Central memory CD8-positive, alpha-beta T cell (primary cell): ENCODE results near the gene CHAC1.

Experiments
- ATAC-seq: fragments of 150-1000 bp; cut with Tn5 transposase; replicated peaks from 2 replicates; pipeline ENCODE4 v1.10.0; 2022; ENCODE audit warnings: mild to moderate bottlenecking, moderate FRiP score, moderate number of reproducible peaks; ENCODE audit not compliant: poor library complexity, severe bottlenecking; ENCODE audit errors: extremely low read depth
- DNase-seq, 2 donors: peaks; one replicate each; pipeline ENCODE4 v3.0.0; 2021; ENCODE audit warnings: low spot score in 2 of 2
- H3K27ac Mint-ChIP-seq: one replicate; pipeline ENCODE4 v1.8.0; 2022; ENCODE audit warnings: low read depth, mild to moderate bottlenecking, moderate library complexity, mixed read lengths
- H3K27me3 Mint-ChIP-seq: one replicate; pipeline ENCODE4 v1.8.0; 2022; ENCODE audit warnings: mixed read lengths
- H3K36me3 Mint-ChIP-seq: one replicate; pipeline ENCODE4 v1.8.0; 2022; ENCODE audit warnings: mild to moderate bottlenecking, moderate library complexity, mixed read lengths; ENCODE audit not compliant: insufficient read depth
- H3K4me1 Mint-ChIP-seq: one replicate; pipeline ENCODE4 v1.8.0; 2022; ENCODE audit warnings: mixed read lengths
- H3K4me3 Mint-ChIP-seq: one replicate; pipeline ENCODE4 v1.8.0; 2022; ENCODE audit warnings: mild to moderate bottlenecking, moderate library complexity, mixed read lengths
- H3K9me3 Mint-ChIP-seq: one replicate; pipeline ENCODE4 v1.8.0; 2022; ENCODE audit warnings: mixed read lengths

CHAC1 gene

GRCh38 chr15:40915116-40915661, 38.1 kb upstream of the CHAC1 start:
- ATAC-seq, result no peak
- no peak overlapping the region for H3K4me3 Mint-ChIP-seq
- H3K27ac Mint-ChIP-seq, result no peak overlapping the region

GRCh38 chr15:40915679-40916078, 37.6 kb upstream of the CHAC1 start:
- DNase-seq (no peak), ATAC-seq (no peak)
- Mint-ChIP-seq H3K9me3 (no peaks in the 10 kb centered on the region), H3K4me1 (no peaks in the 10 kb centered on the region), H3K27me3 (no peaks in the 10 kb centered on the region), H3K4me3 (no peak overlapping the region), H3K27ac (no peak overlapping the region), H3K36me3 (no peaks in the 10 kb centered on the region)

More at GRCh38 chr15:40915116-40915661, 38.1 kb upstream of the CHAC1 start:
- H3K36me3 Mint-ChIP-seq, result no peaks in the 10 kb centered on the region
- H3K27me3 Mint-ChIP-seq, result no peaks in the 10 kb centered on the region
- no peaks in the 10 kb centered on the region for H3K9me3 Mint-ChIP-seq
- H3K4me1 Mint-ChIP-seq, result no peaks in the 10 kb centered on the region
- no peak for DNase-seq

GRCh38 chr15:40917585-40917984, 35.7 kb upstream of the CHAC1 start:
- Mint-ChIP-seq H3K9me3 (no peaks in the 10 kb centered on the region), H3K36me3 (no peaks in the 10 kb centered on the region), H3K4me3 (no peak overlapping the region), H3K4me1 (no peaks in the 10 kb centered on the region), H3K27ac (no peak overlapping the region), H3K27me3 (no peaks in the 10 kb centered on the region)
- DNase-seq (no peak), ATAC-seq (no peak)

DNA sequence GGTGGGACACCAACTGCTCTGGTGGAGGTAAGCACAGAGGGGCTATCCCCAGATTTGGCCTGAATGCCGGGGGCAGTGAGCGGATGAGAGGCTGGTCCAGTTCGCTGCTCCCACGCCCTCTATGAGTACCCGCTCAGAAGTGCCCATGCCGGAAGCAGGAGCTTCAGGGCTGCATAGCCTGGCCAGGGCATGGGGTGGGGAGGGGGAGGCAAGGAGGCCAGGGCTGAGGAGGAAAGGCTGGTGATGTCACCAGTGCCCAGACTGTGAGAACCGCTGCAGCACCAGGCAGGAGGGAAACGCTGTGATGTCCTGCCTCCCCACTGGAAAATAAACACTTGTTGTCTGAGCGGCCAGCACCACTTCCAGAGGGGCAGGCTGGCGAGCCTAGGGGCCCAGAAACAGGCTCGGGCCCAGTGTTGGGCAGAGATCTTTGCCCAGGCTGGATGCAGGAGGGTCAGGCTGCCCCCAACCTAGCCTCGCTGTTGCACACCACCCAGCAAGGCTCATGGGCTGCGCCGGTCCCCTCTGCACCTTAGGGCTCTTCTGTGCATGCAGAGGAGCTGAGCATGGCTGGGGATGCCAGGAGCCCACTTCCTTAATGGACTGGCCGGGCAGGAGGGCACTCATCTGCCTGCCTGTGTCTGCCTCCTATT, 35.0 kb upstream of the CHAC1 start:
- ATAC-seq, result no peak
- Mint-ChIP-seq H3K27me3 (no peaks in the 10 kb centered on the region), H3K36me3 (peaks cover 1% of the 10 kb centered on the region), H3K9me3 (no peaks in the 10 kb centered on the region), H3K27ac (no peak overlapping the region), H3K4me1 (no peaks in the 10 kb centered on the region), H3K4me3 (no peak overlapping the region)
- DNase-seq, result no peak

GRCh38 chr15:40918799-40919392, 34.4 kb upstream of the CHAC1 start:
- Mint-ChIP-seq H3K27me3 (no peaks in the 10 kb centered on the region), H3K4me3 (no peak overlapping the region), H3K27ac (no peak overlapping the region), H3K9me3 (no peaks in the 10 kb centered on the region), H3K36me3 (peaks cover 1% of the 10 kb centered on the region), H3K4me1 (no peaks in the 10 kb centered on the region)
- ATAC-seq, result no peak
- DNase-seq, result no peak

DNA sequence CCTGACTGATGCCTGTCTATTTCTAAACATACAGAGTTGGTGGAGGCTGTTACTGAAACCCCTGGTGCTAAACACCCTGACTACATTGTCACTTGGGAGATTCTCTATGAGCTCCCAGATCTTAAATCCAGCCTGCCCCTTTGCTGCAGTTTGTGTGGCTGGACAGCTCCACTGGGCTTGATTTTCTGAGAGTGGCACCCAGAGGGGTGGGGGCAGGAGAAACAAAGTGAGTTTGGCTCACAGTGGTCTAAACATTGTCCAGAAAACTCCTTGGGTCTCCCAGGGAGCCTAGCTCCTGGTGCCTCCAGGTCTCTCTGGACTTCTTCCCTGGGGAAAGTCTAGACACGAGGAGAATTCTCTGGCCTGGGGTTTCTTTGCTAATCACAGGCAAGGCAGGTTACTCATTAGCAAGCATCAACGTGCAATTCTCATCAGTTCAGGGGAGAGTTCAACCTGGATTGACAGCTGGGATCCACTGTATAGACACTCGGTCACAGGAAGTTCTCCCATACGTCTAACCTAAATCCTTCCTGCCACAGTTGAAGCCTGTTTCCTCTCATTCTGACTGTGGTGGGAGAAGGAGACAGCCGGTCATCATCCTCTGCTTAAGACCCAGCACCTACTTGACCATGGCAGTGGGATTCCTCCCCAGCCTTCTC, 31.2 kb upstream of the CHAC1 start:
- Mint-ChIP-seq H3K27ac (no peak overlapping the region), H3K36me3 (peaks cover 1% of the 10 kb centered on the region), H3K27me3 (peaks cover 23% of the 10 kb centered on the region), H3K9me3 (no peaks in the 10 kb centered on the region), H3K4me1 (peaks cover 10% of the 10 kb centered on the region), H3K4me3 (no peak overlapping the region)
- DNase-seq (no peak), ATAC-seq (no peak)

DNA sequence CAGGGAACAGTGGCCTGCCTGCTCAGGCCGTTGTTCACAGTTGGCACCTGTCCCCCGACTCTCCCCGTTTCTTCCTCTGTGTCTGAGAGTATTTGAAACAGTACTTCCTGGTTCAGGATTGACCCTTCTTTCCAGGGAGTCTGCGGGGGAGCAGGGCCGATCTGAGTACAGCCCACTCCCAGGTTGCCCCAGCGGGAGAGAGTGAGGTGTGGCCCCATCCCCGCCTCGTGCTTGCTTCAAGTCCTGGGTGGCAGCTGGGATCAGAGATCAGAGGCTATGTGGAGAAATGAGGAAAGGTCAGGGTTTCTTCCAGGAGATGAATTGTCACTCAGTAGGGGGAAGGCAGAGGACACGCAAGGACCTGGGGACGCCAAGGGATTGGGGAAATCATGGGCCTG, 30.7 kb upstream of the CHAC1 start:
- DNase-seq, result no peak
- no peak for ATAC-seq
- H3K27ac Mint-ChIP-seq, result no peak overlapping the region
- H3K27me3 Mint-ChIP-seq, result peaks cover 28% of the 10 kb centered on the region
- peaks cover 4% of the 10 kb centered on the region for H3K36me3 Mint-ChIP-seq
- H3K4me1 Mint-ChIP-seq, result peaks cover 14% of the 10 kb centered on the region
- H3K9me3 Mint-ChIP-seq, result no peaks in the 10 kb centered on the region
- no peak overlapping the region for H3K4me3 Mint-ChIP-seq

GRCh38 chr15:40923551-40923950, 29.7 kb upstream of the CHAC1 start:
- peaks cover 16% of the 10 kb centered on the region for H3K4me1 Mint-ChIP-seq
- H3K27me3 Mint-ChIP-seq, result peaks cover 32% of the 10 kb centered on the region
- ATAC-seq, result no peak
- no peaks in the 10 kb centered on the region for H3K9me3 Mint-ChIP-seq
- no peak for DNase-seq
- no peak overlapping the region for H3K27ac Mint-ChIP-seq
- H3K36me3 Mint-ChIP-seq, result peaks cover 4% of the 10 kb centered on the region
- no peak overlapping the region for H3K4me3 Mint-ChIP-seq

DNA sequence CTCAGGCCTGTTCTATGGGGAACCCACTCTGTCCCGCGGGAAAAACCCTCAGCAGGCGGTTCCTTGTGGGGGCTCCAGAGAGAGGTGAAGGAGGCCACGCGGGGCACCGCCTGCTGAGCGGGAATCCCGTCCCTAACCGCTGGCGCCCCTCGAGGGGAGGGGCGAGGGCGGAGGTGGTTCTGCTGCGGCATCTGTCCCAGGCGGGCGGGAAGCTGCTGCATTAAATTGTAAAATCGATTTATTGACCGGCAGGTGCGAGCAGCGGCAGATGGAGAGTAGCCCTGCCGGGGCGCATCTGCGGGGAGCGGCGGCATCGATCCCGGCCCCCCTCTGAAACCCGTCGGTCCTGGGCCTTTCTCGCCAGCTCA, 27.8 kb upstream of the CHAC1 start:
- Mint-ChIP-seq H3K27me3 (peaks cover 52% of the 10 kb centered on the region), H3K4me1 (peaks cover 33% of the 10 kb centered on the region), H3K9me3 (no peaks in the 10 kb centered on the region), H3K36me3 (peaks cover 4% of the 10 kb centered on the region), H3K27ac (no peak overlapping the region), H3K4me3 (peak overlapping the region; percentile 76)
- no peak for ATAC-seq
- DNase-seq, result no peak

DNA sequence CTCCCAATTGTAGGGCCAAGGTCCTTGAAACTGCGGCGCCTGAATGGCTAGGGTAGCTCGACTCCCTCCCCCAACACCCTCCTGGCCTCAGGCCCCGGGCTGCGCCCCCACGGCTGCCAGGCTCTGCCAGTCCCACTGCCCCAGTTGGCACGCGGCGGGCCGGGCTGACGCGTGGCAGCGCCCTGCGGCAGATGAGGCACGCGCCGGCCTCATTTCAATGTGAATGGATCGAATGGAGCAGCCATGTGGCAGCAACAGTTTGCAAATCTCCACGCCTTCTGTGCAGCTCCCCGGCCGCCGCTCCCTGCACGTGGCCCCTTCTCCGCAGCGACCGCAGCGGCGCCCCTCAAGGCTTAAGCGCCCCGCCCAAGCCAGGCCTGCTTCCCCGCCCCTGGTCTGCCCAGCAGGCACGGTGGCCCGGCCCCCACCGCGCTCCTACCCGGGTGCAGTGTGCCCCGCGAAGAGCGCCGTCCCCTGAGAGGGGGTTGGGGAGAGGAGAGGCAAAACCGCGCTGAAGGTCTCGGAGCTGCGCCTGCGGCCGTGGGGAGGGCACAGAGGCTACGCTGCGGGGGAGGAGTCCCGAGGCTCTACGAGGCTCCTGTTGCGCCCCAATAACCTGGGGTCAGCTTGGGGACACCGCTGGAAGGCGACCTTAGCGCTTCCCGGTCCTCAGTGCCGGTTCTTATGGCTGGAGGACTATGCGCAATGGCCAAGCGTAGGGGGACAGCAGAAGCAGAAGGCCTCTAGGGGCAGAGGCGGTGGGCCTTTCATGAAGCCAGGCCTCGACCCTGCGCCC, 27.2 kb upstream of the CHAC1 start:
- peaks cover 39% of the 10 kb centered on the region for H3K4me1 Mint-ChIP-seq
- H3K27ac Mint-ChIP-seq, result no peak overlapping the region
- no peak for ATAC-seq
- no peaks in the 10 kb centered on the region for H3K9me3 Mint-ChIP-seq
- peak overlapping the region; percentile 76 for H3K4me3 Mint-ChIP-seq
- no peak for DNase-seq
- peaks cover 4% of the 10 kb centered on the region for H3K36me3 Mint-ChIP-seq
- peaks cover 58% of the 10 kb centered on the region for H3K27me3 Mint-ChIP-seq

- Mint-ChIP-seq H3K9me3 (no peaks in the 10 kb centered on the region), H3K27ac (no peak overlapping the region), H3K36me3 (peaks cover 4% of the 10 kb centered on the region), H3K27me3 (peaks cover 66% of the 10 kb centered on the region), H3K4me3 (peak overlapping the region; percentile 76), H3K4me1 (peaks cover 43% of the 10 kb centered on the region)
- DNase-seq, result no peak
- no peak for ATAC-seq
Observed at GRCh38 chr15:40926659-40927494, 26.4 kb upstream of the CHAC1 start.

GRCh38 chr15:40927495-40927872, 25.8 kb upstream of the CHAC1 start:
- H3K4me1 Mint-ChIP-seq, result peaks cover 49% of the 10 kb centered on the region
- ATAC-seq, result no peak

More at GRCh38 chr15:40927495-40927872, 25.8 kb upstream of the CHAC1 start:
- no peaks in the 10 kb centered on the region for H3K9me3 Mint-ChIP-seq
- peaks cover 72% of the 10 kb centered on the region for H3K27me3 Mint-ChIP-seq
- no peak overlapping the region for H3K27ac Mint-ChIP-seq
- peak overlapping the region; percentile 76 for H3K4me3 Mint-ChIP-seq
- DNase-seq, result no peak
- peaks cover 4% of the 10 kb centered on the region for H3K36me3 Mint-ChIP-seq
